NCI-H2107 (cell line): ENCODE data around the gene DRAM1.

ENCODE experiments used
- DNase-seq: peaks from one replicate; lab custom pipeline; 2025; lab: John Stamatoyannopoulos, UW

The DRAM1 gene

GRCh38 chr12:101941306-101942249, 64.2 kb downstream of the DRAM1 start:
- DNase-seq: no peak

GRCh38 chr12:101942250-101942605, 64.8 kb downstream of the DRAM1 start:
- no peak for DNase-seq

- DNase-seq: peak; percentile 8
These were observed 68.2 kb downstream of the DRAM1 start for GRCh38 chr12:101945369-101946232.

GRCh38 chr12:101946233-101946611, 68.8 kb downstream of the DRAM1 start:
- no peak for DNase-seq

GRCh38 chr12:101947316-101947715, 69.9 kb downstream of the DRAM1 start:
- no peak for DNase-seq

- DNase-seq: no peak
These were observed 71.0 kb downstream of the DRAM1 start for GRCh38 chr12:101948365-101948764.

GRCh38 chr12:101951002-101951670, 73.8 kb downstream of the DRAM1 start:
- DNase-seq: no peak

GRCh38 chr12:101954113-101954512, 76.7 kb downstream of the DRAM1 start:
- no peak for DNase-seq

GRCh38 chr12:101954676-101955075, 77.3 kb downstream of the DRAM1 start:
- DNase-seq: no peak

- DNase-seq: no peak
These were observed 80.0 kb downstream of the DRAM1 start for GRCh38 chr12:101957252-101957959.

GRCh38 chr12:101959607-101960006, 82.2 kb downstream of the DRAM1 start:
- DNase-seq: no peak

- no peak for DNase-seq
These were observed 85.1 kb downstream of the DRAM1 start for GRCh38 chr12:101962486-101962885.

GRCh38 chr12:101963697-101964096, 86.3 kb downstream of the DRAM1 start:
- DNase-seq: no peak

GRCh38 chr12:101966496-101966895, 89.1 kb downstream of the DRAM1 start:
- DNase-seq: no peak

GRCh38 chr12:101967506-101967905, 90.1 kb downstream of the DRAM1 start:
- no peak for DNase-seq

GRCh38 chr12:101968770-101969169, 91.4 kb downstream of the DRAM1 start:
- no peak for DNase-seq
